ENCODE measurements around the gene ADGRD1.

ADGRD1 gene

GRCh38 chr12:131008131-131008912, 54.6 kb downstream of the ADGRD1 start:
- TF ChIP-seq GATA3 (IDR thresholded peaks at IDR 0.05; ENCODE audit: low read depth, low read length), result no peak
- no peak for TF ChIP-seq GATA2 (IDR thresholded peaks at IDR 0.05; ENCODE audit: low read depth, low read length)

DNA sequence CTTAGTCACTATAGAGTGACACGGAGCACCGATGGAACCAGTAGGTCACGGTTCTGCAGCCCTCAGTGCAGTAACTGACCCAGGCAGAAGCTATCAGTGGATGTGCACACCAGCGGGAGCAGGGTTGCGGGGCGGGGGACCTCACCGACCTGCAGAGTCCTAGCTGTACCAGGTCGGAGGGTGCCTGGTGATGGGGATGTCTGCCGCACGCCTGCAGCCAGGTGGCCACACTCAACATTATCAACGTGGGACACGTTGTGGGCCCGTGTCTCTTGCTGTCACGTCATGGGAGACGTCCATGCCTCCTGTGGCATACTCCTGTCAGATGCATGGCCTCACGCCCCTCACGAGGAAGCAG, 55.2 kb downstream of the ADGRD1 start:
- TF ChIP-seq GATA2 (IDR thresholded peaks at IDR 0.05; ENCODE audit: low read depth, low read length) (no peak), GATA3 (IDR thresholded peaks at IDR 0.05; ENCODE audit: low read depth, low read length) (no peak)

DNA sequence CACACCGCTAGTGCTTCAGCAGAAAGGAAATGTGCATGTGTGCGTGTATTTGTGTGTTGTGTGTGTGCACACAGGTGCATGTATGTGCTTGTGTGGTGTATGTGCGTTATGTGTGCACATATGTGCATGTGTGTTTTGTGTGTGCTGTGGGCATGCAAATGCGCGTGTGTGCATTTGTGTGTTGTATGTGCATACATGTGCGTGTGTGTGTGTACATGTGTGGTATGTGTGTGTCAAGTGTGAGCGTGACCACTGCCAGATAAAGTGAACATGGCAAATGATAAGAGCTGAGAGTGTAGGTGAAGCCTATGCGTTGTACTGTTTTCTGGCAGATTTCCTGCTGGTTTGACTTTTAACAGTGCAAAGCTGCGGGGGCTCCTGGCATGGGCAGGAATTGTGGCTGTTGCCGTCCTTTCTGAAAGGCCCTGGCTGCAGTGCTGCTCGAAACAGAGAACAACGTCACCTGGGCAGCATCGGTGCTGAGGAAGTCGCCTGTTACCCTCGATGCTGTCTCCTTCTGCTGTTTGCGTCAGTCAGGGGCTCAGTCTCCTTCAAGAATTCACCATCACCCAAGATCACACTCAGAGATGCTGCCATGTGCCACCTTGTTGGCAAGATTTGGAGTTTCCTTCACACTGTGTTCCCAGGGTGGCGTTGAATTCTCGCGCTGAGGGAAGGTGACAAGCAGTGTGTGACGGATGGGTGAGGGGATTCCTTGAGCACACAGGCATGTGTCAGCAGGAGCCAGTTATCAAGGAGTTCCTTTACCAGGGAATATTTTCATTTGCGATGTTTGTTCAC, 56.1 kb downstream of the ADGRD1 start:
- TF ChIP-seq GATA2 (IDR thresholded peaks at IDR 0.05; ENCODE audit: low read depth, low read length) (no peak), GATA3 (IDR thresholded peaks at IDR 0.05; ENCODE audit: low read depth, low read length) (no peak)

DNA sequence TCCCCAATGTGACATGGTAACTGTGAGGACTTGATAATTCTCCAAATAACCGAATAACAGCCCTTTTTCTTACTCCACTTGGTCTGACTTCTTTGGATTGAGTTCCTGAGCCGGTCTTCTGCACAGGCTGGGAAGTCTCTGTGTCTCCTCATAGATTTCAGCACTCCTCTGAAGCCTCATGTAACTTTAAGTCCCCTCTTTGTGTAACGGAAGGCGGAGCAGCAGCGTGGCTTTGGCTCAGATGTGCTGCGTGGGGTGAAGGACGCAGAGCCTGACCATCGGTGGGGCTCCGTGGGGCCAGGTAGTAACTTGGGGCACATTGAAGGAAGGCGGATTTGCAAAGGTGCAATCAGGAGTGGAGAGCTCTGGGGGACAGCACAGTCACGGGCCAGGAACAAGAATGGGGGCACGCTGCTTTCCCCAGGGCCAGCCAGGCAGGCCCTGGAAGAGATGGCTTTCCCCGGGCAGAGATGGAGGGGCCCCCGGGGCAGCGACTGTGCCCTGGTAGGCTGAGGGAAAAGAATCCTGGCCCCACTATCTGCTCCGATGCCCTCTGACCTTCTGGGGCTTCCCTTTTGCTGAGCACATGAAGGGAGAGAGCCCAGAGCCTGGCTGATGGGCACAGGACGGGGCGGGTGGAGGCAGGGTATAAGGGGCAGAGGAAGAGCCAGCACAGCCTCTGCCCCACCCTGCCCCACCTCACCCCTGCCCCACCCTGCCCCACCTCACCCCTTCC, 56.9 kb downstream of the ADGRD1 start:
- TF ChIP-seq GATA2 (IDR thresholded peaks at IDR 0.05; ENCODE audit: low read depth, low read length), result no peak
- TF ChIP-seq GATA3 (IDR thresholded peaks at IDR 0.05; ENCODE audit: low read depth, low read length), result no peak

GRCh38 chr12:131011165-131012079, 57.7 kb downstream of the ADGRD1 start:
- TF ChIP-seq GATA3 (IDR thresholded peaks at IDR 0.05; ENCODE audit: low read depth, low read length) (no peak), GATA2 (IDR thresholded peaks at IDR 0.05; ENCODE audit: low read depth, low read length) (no peak)

- TF ChIP-seq GATA3 (IDR thresholded peaks at IDR 0.05; ENCODE audit: low read depth, low read length), result no peak
These were observed 58.8 kb downstream of the ADGRD1 start for GRCh38 chr12:131012279-131013069.

GRCh38 chr12:131013118-131013517, 59.4 kb downstream of the ADGRD1 start:
- TF ChIP-seq GATA2 (IDR thresholded peaks at IDR 0.05; ENCODE audit: low read depth, low read length) (no peak), GATA3 (IDR thresholded peaks at IDR 0.05; ENCODE audit: low read depth, low read length) (no peak)

- TF ChIP-seq GATA2 (IDR thresholded peaks at IDR 0.05; ENCODE audit: low read depth, low read length), result no peak
These were observed 60.6 kb downstream of the ADGRD1 start for GRCh38 chr12:131014343-131014742.

- TF ChIP-seq GATA3 (IDR thresholded peaks at IDR 0.05; ENCODE audit: low read depth, low read length) (no peak), GATA2 (IDR thresholded peaks at IDR 0.05; ENCODE audit: low read depth, low read length) (no peak)
These were observed 62.1 kb downstream of the ADGRD1 start for GRCh38 chr12:131015581-131016337.

GRCh38 chr12:131017477-131017991, 63.8 kb downstream of the ADGRD1 start:
- TF ChIP-seq GATA3 (IDR thresholded peaks at IDR 0.05; ENCODE audit: low read depth, low read length) (no peak), GATA2 (IDR thresholded peaks at IDR 0.05; ENCODE audit: low read depth, low read length) (no peak)

- no peak for TF ChIP-seq GATA2 (IDR thresholded peaks at IDR 0.05; ENCODE audit: low read depth, low read length)
- TF ChIP-seq GATA3 (IDR thresholded peaks at IDR 0.05; ENCODE audit: low read depth, low read length), result no peak
These were observed 64.4 kb downstream of the ADGRD1 start for GRCh38 chr12:131018019-131018620.

All from SH-SY5Y (cell line).